Measurements from ENCODE around the gene TPD52L1.

DNA sequence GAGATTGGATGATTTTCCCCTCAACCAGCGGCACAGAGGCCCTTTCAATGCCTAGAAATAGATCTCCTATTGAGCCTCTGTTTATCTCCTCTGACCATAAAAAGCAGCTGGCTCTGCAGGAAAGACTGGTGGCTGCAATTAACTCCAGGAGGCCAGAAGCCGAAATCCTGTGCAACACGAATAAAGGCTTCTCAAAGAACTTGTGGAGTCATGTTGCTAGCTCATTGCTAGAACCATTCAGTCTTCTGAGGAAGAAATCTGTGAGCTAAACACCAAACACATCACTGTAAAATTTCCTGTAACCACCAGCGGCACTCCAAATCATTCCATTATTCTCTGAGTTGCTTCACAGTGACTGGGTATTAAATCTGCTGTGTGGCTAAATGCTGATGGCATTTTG lies 49.1 kb upstream of the TPD52L1 start:
- TF ChIP-seq, protein P1, sequence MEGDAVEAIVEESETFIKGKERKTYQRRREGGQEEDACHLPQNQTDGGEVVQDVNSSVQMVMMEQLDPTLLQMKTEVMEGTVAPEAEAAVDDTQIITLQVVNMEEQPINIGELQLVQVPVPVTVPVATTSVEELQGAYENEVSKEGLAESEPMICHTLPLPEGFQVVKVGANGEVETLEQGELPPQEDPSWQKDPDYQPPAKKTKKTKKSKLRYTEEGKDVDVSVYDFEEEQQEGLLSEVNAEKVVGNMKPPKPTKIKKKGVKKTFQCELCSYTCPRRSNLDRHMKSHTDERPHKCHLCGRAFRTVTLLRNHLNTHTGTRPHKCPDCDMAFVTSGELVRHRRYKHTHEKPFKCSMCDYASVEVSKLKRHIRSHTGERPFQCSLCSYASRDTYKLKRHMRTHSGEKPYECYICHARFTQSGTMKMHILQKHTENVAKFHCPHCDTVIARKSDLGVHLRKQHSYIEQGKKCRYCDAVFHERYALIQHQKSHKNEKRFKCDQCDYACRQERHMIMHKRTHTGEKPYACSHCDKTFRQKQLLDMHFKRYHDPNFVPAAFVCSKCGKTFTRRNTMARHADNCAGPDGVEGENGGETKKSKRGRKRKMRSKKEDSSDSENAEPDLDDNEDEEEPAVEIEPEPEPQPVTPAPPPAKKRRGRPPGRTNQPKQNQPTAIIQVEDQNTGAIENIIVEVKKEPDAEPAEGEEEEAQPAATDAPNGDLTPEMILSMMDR (IDR thresholded peaks at IDR 0.05) = no peak
- no peak for TF ChIP-seq POLR2A (IDR thresholded peaks at IDR 0.05)

All from uterus (tissue), 2 donors.